H9 (cell line): ENCODE results near the gene MGARP. TPM values are rescaled to one million over a fixed set of nuclear protein-coding genes. Genes with fewer than 3 reads are reported as not detected.

ENCODE experiments used
- DNase-seq: peaks from one replicate; pipeline ENCODE4 v3.0.0-alpha.2; 2017
- H2AFZ ChIP-seq: one replicate; pipeline ENCODE4 v1.6.1; 2013; ENCODE audit warnings: mild to moderate bottlenecking, low read length, control low read depth, moderate library complexity
- H2AK5ac ChIP-seq: 2 replicates; pipeline ENCODE4 v1.6.1; 2013; ENCODE audit warnings: low read length, control low read depth, mixed read lengths; ENCODE audit not compliant: insufficient read length
- H2BK120ac ChIP-seq: one replicate; pipeline ENCODE4 v1.6.1; 2013; ENCODE audit warnings: low read depth, mild to moderate bottlenecking, low read length, control low read depth, inconsistent platforms; ENCODE audit not compliant: poor library complexity, severe bottlenecking
- H2BK12ac ChIP-seq: 2 replicates; pipeline ENCODE4 v1.6.1; 2013; ENCODE audit warnings: low read length, control low read depth, mixed read lengths, low read depth; ENCODE audit not compliant: insufficient read length
- H2BK15ac ChIP-seq: 2 replicates; pipeline ENCODE4 v1.6.1; 2013; ENCODE audit warnings: low read depth, low read length, control low read depth
- H2BK20ac ChIP-seq: one replicate; pipeline ENCODE4 v1.6.1; 2013; ENCODE audit warnings: low read depth, mild to moderate bottlenecking, low read length, control low read depth, inconsistent platforms; ENCODE audit not compliant: poor library complexity, severe bottlenecking
- H2BK5ac ChIP-seq: 2 replicates; pipeline ENCODE4 v1.6.1; 2013; ENCODE audit warnings: low read length, control low read depth, mixed read lengths; ENCODE audit not compliant: insufficient read length
- H3K14ac ChIP-seq: 2 replicates; pipeline ENCODE4 v1.6.1; 2013; ENCODE audit warnings: low read length, control low read depth; ENCODE audit not compliant: insufficient read depth
- H3K18ac ChIP-seq: 2 replicates; pipeline ENCODE4 v1.6.1; 2013; ENCODE audit warnings: low read depth, mild to moderate bottlenecking, mixed read lengths, low read length, control low read depth; ENCODE audit not compliant: insufficient read length
- H3K23ac ChIP-seq: 2 replicates; pipeline ENCODE4 v1.6.1; 2013; ENCODE audit warnings: low read length, control low read depth, mixed read lengths, low read depth; ENCODE audit not compliant: insufficient read length
- H3K23me2 ChIP-seq: 2 replicates; pipeline ENCODE4 v1.6.1; 2013; ENCODE audit warnings: low read depth, mild to moderate bottlenecking, mixed read lengths, low read length, control low read depth; ENCODE audit not compliant: insufficient read length, poor library complexity, severe bottlenecking
- H3K27ac ChIP-seq: 2 replicates; pipeline ENCODE4 v1.5.1; 2013; ENCODE audit warnings: low read length, control low read depth, mixed read lengths, low read depth; ENCODE audit not compliant: insufficient read length
- H3K27me3 ChIP-seq: 2 replicates; pipeline ENCODE4 v1.6.1; 2013; ENCODE audit warnings: low read length, control low read depth, inconsistent platforms; ENCODE audit not compliant: insufficient read depth
- H3K4ac ChIP-seq: 2 replicates; pipeline ENCODE4 v1.6.1; 2013; ENCODE audit warnings: low read depth, mild to moderate bottlenecking, control low read depth, inconsistent platforms, low read length, moderate library complexity
- H3K4me1 ChIP-seq: 2 replicates; pipeline ENCODE4 v1.6.1; 2013; ENCODE audit warnings: low read length, control low read depth, inconsistent platforms; ENCODE audit not compliant: insufficient read depth
- H3K4me2 ChIP-seq: 2 replicates; pipeline ENCODE4 v1.6.1; 2013; ENCODE audit warnings: low read length, control low read depth, mixed read lengths; ENCODE audit not compliant: insufficient read length, insufficient read depth
- H3K56ac ChIP-seq: 2 replicates; pipeline ENCODE4 v1.6.1; 2013; ENCODE audit warnings: low read depth, mild to moderate bottlenecking, mixed read lengths, low read length, control low read depth; ENCODE audit not compliant: insufficient read length
- H3K79me1 ChIP-seq: 2 replicates; pipeline ENCODE4 v1.6.1; 2013; ENCODE audit warnings: low read depth, mild to moderate bottlenecking, moderate library complexity, low read length, control low read depth, inconsistent platforms; ENCODE audit not compliant: insufficient read depth, poor library complexity, severe bottlenecking
- H3K79me2 ChIP-seq: 2 replicates; pipeline ENCODE4 v1.6.1; 2013; ENCODE audit warnings: low read length, control low read depth, inconsistent platforms; ENCODE audit not compliant: insufficient read depth
- H3K9ac ChIP-seq: 2 replicates; pipeline ENCODE4 v1.6.1; 2013; ENCODE audit warnings: low read length, control low read depth, mixed read lengths; ENCODE audit not compliant: insufficient read length; ENCODE audit errors: extremely low read depth
- H3K9me3 ChIP-seq: one replicate; pipeline ENCODE4 v1.6.1; 2013; ENCODE audit warnings: low read depth, low read length, inconsistent platforms; ENCODE audit not compliant: control insufficient read depth
- H3T11ph ChIP-seq: one replicate; pipeline ENCODE4 v1.6.1; 2013; ENCODE audit warnings: mild to moderate bottlenecking, low read length, control low read depth, inconsistent platforms
- H4K20me1 ChIP-seq: one replicate; pipeline ENCODE4 v1.6.1; 2013; ENCODE audit not compliant: control insufficient read depth, insufficient read length, insufficient read depth
- H4K5ac ChIP-seq: 2 replicates; pipeline ENCODE4 v1.6.1; 2013; ENCODE audit warnings: low read depth, mild to moderate bottlenecking, mixed read lengths, low read length, control low read depth; ENCODE audit not compliant: insufficient read length
- H4K8ac ChIP-seq: replicated peaks from 2 replicates; pipeline ENCODE4 v1.6.1; 2013; ENCODE audit warnings: low read length, control low read depth, mixed read lengths, low read depth; ENCODE audit not compliant: insufficient read length
- H4K91ac ChIP-seq: 2 replicates; pipeline ENCODE4 v1.6.1; 2013; ENCODE audit warnings: low read depth, mild to moderate bottlenecking, moderate library complexity, mixed read lengths, low read length, control low read depth; ENCODE audit not compliant: insufficient read length
- H3K27ac Mint-ChIP-seq, 3 experiments: 2 replicates in 2 of 3; 3 replicates in 1 of 3; pipeline ENCODE4 v1.8.0; 2020 to 2021; ENCODE audit warnings: mixed read lengths in 3 of 3, mild to moderate bottlenecking in 1 of 3, moderate library complexity in 1 of 3
- H3K27me3 Mint-ChIP-seq: 2 replicates; pipeline ENCODE4 v1.8.0; 2021; ENCODE audit warnings: low read depth, mild to moderate bottlenecking, moderate library complexity, mixed read lengths
- H3K36me3 Mint-ChIP-seq, 3 experiments: 2 replicates in 2 of 3; 3 replicates in 1 of 3; pipeline ENCODE4 v1.8.0; 2020 to 2021; ENCODE audit warnings: low read depth in 3 of 3, mixed read lengths in 3 of 3; ENCODE audit not compliant: insufficient read depth in 1 of 3
- H3K4me1 Mint-ChIP-seq, 2 experiments: 2 replicates each; pipeline ENCODE4 v1.8.0; 2020; ENCODE audit warnings: mixed read lengths in 2 of 2
- H3K4me3 Mint-ChIP-seq, 2 experiments: 2 replicates in 1 of 2; 3 replicates in 1 of 2; pipeline ENCODE4 v1.8.0; 2020 to 2021; ENCODE audit warnings: mild to moderate bottlenecking in 2 of 2, mixed read lengths in 2 of 2, moderate library complexity in 1 of 2
- H3K9me3 Mint-ChIP-seq, 2 experiments: 2 replicates in 1 of 2; 3 replicates in 1 of 2; pipeline ENCODE4 v1.8.0; 2020; ENCODE audit warnings: mild to moderate bottlenecking in 2 of 2, mixed read lengths in 2 of 2, moderate library complexity in 1 of 2
- WGBS: extraction: QIAGEN DNeasy Blood & Tissue Kit; methylation state at CpG from one replicate; pipeline ENCODE4 v1.1.7; 2013; ENCODE audit warnings: missing lambda C conversion rate, low lambda C conversion rate, mixed read lengths; ENCODE audit not compliant: insufficient read length; ENCODE audit errors: extremely low coverage; 5-methylcytosine and 5-hydroxymethylcytosine counted together
- total RNA-seq: library from RNA; stranded (reverse); gene quantifications from 2 replicates; pipeline ENCODE4 v1.2.1, GENCODE V29; 2021
- TF ChIP-seq, protein P1 (sequence below): fragments of 200-600 bp; sonication (generic); conservative IDR thresholded peaks from 3 replicates; pipeline ENCODE4 v1.8.0; 2021; ENCODE audit warnings: antibody characterized with exemption, mild to moderate bottlenecking

The MGARP gene
- total RNA-seq, 1 experiment from 2014 or later = 4.0 TPM

DNA sequence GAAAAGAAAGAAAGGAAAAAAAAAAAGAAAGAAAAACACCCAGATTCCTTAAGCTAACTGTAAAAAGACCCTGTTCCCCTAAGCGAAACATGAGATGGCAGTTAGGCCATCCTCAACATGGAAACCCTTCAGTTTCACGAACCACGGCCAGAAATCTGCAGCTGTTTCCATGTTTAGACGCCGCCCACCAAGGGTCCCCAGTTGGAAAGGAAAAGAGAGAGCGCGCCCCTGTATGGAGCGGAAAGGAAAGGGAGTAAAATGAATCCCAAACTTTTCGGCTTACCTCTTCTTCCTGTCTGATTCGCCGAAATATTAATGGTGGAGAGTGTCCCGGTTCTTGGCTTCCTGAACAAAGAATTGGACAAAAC lies 38.3 kb downstream of the MGARP start:
- no CpG with 5 or more reads among the region's 12 CpGs for WGBS
- Histone ChIP-seq H4K5ac (no peak overlapping the region), H3K23ac (no peak overlapping the region), H2BK15ac (no peak overlapping the region), H3K4me2 (no peak overlapping the region), H3T11ph (no peak overlapping the region), H3K18ac (peak overlapping the region; percentile 48), H3K27ac (peak overlapping the region; percentile 4), H3K9ac (no peak overlapping the region), H2AK5ac (no peak overlapping the region), H4K20me1 (no peaks in the 10 kb centered on the region), H3K79me2 (no peaks in the 10 kb centered on the region), H4K91ac (no peak overlapping the region), H4K8ac (no peak overlapping the region), H3K56ac (no peak overlapping the region), H2AFZ (peak overlapping the region; percentile 63), H3K4me1 (peaks cover 16% of the 10 kb centered on the region; the same call in 1 of the 2 replicates), H3K23me2 (no peaks in the 10 kb centered on the region), H2BK5ac (no peak overlapping the region), H3K79me1 (no peaks in the 10 kb centered on the region), H3K9me3 (no peaks in the 10 kb centered on the region), H2BK12ac (peak overlapping the region; percentile 79), H2BK20ac (no peak overlapping the region), H3K27me3 (no peaks in the 10 kb centered on the region), H3K4ac (no peak overlapping the region), H3K14ac (no peak overlapping the region; the same call in 1 of the 2 replicates), H2BK120ac (no peak overlapping the region)
- Mint-ChIP-seq H3K4me3 (peak overlapping the region; percentile 18 to 52; a peak in 2 of 5 replicates), H3K4me1 (peaks cover 26 to 33% of the 10 kb centered on the region in 2 experiments), H3K36me3 (peaks cover 7 to 10% (median 10%) of the 10 kb centered on the region in 3 experiments), H3K27ac (peak overlapping the region; percentile 84 to 98 (median 90)), H3K9me3 (peaks cover 12 to 14% of the 10 kb centered on the region in 2 experiments), H3K27me3 (no peaks in the 10 kb centered on the region)
- TF ChIP-seq, protein P1, sequence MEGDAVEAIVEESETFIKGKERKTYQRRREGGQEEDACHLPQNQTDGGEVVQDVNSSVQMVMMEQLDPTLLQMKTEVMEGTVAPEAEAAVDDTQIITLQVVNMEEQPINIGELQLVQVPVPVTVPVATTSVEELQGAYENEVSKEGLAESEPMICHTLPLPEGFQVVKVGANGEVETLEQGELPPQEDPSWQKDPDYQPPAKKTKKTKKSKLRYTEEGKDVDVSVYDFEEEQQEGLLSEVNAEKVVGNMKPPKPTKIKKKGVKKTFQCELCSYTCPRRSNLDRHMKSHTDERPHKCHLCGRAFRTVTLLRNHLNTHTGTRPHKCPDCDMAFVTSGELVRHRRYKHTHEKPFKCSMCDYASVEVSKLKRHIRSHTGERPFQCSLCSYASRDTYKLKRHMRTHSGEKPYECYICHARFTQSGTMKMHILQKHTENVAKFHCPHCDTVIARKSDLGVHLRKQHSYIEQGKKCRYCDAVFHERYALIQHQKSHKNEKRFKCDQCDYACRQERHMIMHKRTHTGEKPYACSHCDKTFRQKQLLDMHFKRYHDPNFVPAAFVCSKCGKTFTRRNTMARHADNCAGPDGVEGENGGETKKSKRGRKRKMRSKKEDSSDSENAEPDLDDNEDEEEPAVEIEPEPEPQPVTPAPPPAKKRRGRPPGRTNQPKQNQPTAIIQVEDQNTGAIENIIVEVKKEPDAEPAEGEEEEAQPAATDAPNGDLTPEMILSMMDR = no peak
- no peak for DNase-seq
